ENCODE data around the gene MSMO1. TPM values are rescaled to one million over a fixed set of nuclear protein-coding genes. Genes with fewer than 3 reads are reported as not detected.

The MSMO1 gene
- total RNA-seq, 1 donor = 8.6 TPM

DNA sequence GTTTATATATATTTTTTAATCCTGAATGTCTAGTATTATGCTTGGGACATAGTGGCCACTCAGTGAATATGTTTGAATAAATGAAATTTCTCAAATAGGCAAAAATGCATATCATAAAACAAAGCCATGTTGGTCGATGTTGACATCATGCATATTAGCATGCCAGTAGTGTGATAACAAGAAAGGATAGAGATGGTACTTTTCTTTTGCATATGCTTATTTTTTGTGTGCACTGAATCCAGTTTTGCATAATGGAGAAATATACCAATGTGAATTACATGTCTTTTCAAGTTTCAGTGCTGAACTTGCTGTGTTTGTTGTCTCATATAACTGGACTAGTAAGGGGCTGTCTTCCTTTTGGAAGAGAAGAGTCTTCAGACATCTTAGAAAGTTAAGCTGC lies 58.9 kb downstream of the MSMO1 start:
- DNase-seq (ENCODE audit: low read depth in 2 of 3, low spot score in 2 of 3) = no peak

GRCh38 chr4:165388756-165389155 lies 61.3 kb downstream of the MSMO1 start:
- DNase-seq (ENCODE audit: low read depth in 2 of 3, low spot score in 2 of 3) = no peak

Small RNAs within 50 kb of the gene (small RNA-seq; reads per million reads assigned to genes)
- gene MIR578 = not detected

Other genes with a start within 250 kb of the MSMO1 start
- 5.9 TPM for gene TMEM192, start 214.8 kb upstream of the MSMO1 start, total RNA-seq
- gene KLHL2, start 120.1 kb upstream of the MSMO1 start, total RNA-seq = 5.4 TPM
- under 0.01 TPM for gene CPE, start 51.3 kb downstream of the MSMO1 start, total RNA-seq

Measured in hematopoietic multipotent progenitor cell (in vitro differentiated cells).